Right lobe of liver (tissue), 4 donors: ENCODE data around the gene CRK.

ENCODE experiments used
- CTCF ChIP-seq, 4 donors: fragments of 200-600 bp in 3 of 4; fragments of 450-650 bp in 1 of 4; IDR thresholded peaks; one replicate each; pipeline versions ENCODE4 v1.5.1 to v1.8.0; 2016 to 2022; ENCODE audit warnings: antibody characterized with exemption in 4 of 4, mild to moderate bottlenecking in 2 of 4
- POLR2A ChIP-seq: fragments of 450-650 bp; IDR thresholded peaks from one replicate; pipeline ENCODE4 v1.6.1; 2017; ENCODE audit warnings: antibody characterized with exemption, mild to moderate bottlenecking
- donor health status: DM: no; HTN: no; CAD: no.
- donor health status: DM: no; HTN: no; CAD: no.
- donor health status: DM: no; HTN: yes; CAD: no.

- TF ChIP-seq CTCF (IDR thresholded peaks at IDR 0.05) = no peak
- no peak for TF ChIP-seq POLR2A
Observed at GRCh38 chr17:1460233-1460632, 4.2 kb upstream of the CRK start.
